ENCODE data around the gene HSPA8.

HSPA8 gene

DNA sequence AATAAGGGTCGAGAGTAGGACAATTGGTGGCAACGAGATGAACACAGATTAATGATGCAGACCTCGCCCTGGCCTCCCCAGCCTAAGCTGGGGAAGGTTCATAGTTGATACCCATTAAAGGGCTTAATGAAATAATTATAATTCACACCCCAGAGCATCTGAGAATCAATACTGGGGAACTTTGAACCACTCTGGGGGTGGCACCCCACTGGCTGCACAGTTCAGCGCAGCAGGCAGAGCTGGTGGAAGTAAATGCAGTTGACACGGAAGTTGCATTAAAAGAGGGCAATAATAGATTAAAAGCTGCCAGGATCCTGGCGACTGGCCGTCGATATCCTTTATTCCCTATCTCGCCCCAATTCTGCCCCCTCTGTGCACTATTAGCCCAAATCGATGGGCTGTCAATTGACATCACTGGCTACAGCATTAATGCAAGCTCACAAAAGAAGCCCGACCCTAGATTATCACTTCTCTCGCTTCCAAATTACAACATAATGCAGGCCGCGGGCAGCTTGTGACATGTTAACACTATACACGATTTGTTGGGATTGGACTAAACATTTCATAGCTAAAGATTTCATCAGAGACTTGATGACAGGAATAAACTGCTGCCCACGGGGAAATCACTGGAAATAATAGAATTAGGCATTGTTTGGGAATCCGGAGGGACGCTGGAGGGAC is 14.5 kb downstream of the HSPA8 start:
- DNase-seq, result no peak

DNA sequence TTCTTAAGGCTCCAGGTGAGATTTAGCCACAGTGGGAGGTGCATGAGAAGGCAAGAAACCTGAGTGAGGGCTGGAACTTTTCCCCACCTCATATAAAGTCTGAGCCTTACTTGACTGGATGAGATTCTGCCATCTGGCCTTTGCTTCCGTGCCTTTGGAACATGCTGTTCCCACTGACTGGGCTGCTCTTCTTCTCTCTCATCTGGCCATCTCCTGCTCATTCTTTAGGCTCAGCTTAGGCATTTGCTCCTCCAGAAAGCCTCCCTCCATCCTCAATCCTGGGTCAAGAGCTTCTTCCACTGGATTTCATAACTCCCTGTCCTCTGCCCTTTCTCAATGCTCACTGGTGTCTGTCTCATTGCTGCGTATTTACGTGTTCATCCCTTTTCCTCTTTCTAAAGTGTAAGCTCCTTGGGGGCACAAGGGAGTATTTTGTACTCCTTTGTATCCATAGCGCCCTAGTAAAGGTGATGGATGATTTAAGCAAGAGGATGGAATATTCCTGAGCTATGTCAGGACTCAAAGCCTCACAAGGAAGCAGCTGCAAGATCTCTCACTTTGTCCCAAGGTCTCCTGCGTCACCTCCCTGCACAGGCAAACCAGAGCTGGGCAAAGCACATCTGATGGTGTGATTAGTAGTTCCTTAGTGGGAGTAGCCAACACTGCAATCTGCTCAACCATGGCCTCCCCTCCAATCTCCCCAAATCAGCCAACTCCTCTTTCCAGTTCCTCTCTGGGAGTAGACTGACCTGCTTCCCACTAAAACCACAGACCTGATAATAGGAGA is 15.3 kb downstream of the HSPA8 start:
- DNase-seq, result no peak

- DNase-seq, result no peak
Measured at GRCh38 chr11:123045101-123045500, 16.8 kb downstream of the HSPA8 start.

GRCh38 chr11:123041185-123041584 is 20.8 kb downstream of the HSPA8 start:
- no peak for DNase-seq

DNA sequence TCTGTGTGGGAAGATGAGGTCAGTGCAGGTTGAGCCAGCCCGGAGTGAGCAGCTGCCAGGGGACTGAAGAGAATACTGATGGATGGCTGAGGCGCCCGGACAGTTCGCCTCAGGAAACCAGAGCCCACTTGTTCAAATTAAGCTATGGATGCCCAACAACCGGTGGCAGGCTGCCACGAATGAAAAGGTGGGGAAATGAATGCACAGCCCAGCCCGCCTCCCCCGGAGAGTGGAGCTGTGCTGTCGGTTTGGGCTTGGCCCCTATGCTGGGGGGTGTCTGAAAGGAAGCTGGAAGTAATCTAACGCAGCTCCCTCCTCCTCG is 21.9 kb downstream of the HSPA8 start:
- DNase-seq, result no peak

DNA sequence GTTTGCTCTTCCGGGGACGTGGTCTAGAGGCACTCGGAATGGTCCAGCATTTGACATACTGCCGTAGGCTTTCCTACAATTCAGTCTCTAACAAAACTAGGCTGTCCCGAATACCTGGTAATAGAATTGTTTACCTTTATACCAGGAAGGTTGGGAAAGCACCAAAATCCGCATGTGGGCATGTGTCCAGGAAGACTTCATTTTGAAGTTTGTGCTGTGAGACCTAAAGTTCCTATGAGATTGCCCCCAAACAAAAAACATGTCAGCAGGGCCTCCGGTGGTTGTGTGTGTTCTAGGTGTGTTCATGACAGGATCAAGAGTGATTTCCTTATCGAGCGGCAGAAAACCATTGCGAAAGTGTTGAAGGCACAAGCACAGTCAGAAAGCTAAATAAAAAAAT is 26.1 kb downstream of the HSPA8 start:
- DNase-seq, result no peak

DNA sequence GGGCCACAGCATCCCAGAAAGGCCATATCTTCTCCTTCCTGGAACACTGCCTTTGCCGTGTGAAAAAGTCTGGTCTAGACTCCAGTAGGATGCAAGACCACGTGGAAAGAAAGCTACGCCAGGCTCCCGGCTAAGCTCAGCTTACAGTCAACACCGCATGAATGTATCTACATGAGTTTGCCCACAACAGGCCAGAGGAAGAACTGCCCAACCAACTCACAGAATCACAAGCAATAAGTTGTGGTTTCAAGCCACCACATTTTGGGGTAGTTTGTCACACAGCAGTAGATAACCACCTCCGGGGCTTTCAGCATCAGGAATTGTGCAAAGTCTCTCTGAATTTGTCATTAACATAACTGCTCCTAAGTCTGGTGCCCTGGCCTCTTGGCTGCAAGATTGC is 27.3 kb downstream of the HSPA8 start:
- no peak for DNase-seq

DNA sequence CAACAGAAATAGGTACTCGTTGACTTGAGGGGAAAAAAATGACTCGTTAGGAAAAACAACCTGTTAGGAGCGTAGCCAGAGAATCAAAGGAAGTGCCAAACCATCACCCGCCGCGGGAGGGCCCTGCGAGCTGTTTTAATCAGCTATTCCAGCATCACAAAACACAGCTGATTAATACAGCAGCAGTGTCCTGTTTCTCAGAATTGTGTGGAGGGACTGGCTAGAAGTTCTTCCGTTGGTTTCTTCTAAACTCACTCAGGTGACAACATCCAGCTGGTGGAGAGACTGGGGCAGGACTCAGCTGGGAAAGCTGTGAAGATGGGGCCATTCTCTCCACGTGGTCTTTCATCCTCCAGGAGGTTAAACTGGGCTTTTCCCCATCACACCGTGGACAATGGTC is 28.0 kb downstream of the HSPA8 start:
- DNase-seq, result no peak

- no peak for DNase-seq
Measured at GRCh38 chr11:123030517-123030916, 31.4 kb downstream of the HSPA8 start.

- DNase-seq, result peak; percentile 50
Measured at GRCh38 chr11:123020968-123021367, 41.0 kb downstream of the HSPA8 start.

DNA sequence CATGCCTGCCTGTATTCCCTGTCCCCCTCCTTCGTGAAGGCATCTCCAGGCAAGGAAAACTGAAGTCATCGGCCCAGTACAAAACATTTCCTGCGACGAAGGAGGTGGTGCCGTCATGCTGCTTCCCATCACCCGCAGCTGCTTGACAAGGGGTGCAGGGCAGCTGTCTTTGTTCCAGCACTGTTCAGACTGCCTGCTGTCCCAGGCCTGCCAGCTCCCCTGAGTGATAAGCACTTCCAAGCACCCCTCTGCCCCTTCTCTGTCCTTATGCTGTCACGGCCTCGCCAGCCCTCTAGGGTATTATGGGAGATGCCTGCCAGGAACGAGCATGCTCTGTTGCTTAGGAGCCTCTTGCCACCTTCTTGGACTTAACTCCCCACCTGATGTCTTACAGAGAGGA is 43.2 kb downstream of the HSPA8 start:
- no peak for DNase-seq

- no peak for DNase-seq
Measured at GRCh38 chr11:123011510-123011909, 50.4 kb downstream of the HSPA8 start.

Measured in fibroblast of skin of back (primary cell).